Stomach smooth muscle (tissue), 2 donors: ENCODE results near the gene FIS1.

Experiments
- H3K27ac ChIP-seq: one replicate; pipeline ENCODE4 v1.7.0; 2013; ENCODE audit warnings: mild to moderate bottlenecking, low read length, inconsistent platforms
- H3K27me3 ChIP-seq, 2 donors: one replicate each; pipeline ENCODE4 v1.7.0; 2013; ENCODE audit warnings: low read length in 2 of 2; ENCODE audit not compliant: insufficient read depth in 2 of 2, control insufficient read depth in 1 of 2
- H3K36me3 ChIP-seq, 2 donors: one replicate each; pipeline ENCODE4 v1.7.0; 2013; ENCODE audit warnings: low read length in 2 of 2; ENCODE audit not compliant: control insufficient read depth in 2 of 2, insufficient read depth in 2 of 2
- H3K4me1 ChIP-seq: one replicate; pipeline ENCODE4 v1.7.0; 2013; ENCODE audit warnings: low read length; ENCODE audit not compliant: control insufficient read depth, insufficient read depth
- H3K4me3 ChIP-seq, 2 donors: one replicate each; pipeline ENCODE4 v1.7.0; 2013; ENCODE audit warnings: low read length in 2 of 2
- H3K9ac ChIP-seq, 2 donors: one replicate each; pipeline ENCODE4 v1.7.0; 2013; ENCODE audit warnings: low read length in 2 of 2, mild to moderate bottlenecking in 1 of 2
- H3K9me3 ChIP-seq, 2 donors: one replicate each; pipeline ENCODE4 v1.7.0; 2013; ENCODE audit warnings: low read length in 2 of 2; ENCODE audit not compliant: control insufficient read depth in 2 of 2
- donor health status: healthy.
- donor health status: Pancreatic carcinoma.

FIS1 gene

DNA sequence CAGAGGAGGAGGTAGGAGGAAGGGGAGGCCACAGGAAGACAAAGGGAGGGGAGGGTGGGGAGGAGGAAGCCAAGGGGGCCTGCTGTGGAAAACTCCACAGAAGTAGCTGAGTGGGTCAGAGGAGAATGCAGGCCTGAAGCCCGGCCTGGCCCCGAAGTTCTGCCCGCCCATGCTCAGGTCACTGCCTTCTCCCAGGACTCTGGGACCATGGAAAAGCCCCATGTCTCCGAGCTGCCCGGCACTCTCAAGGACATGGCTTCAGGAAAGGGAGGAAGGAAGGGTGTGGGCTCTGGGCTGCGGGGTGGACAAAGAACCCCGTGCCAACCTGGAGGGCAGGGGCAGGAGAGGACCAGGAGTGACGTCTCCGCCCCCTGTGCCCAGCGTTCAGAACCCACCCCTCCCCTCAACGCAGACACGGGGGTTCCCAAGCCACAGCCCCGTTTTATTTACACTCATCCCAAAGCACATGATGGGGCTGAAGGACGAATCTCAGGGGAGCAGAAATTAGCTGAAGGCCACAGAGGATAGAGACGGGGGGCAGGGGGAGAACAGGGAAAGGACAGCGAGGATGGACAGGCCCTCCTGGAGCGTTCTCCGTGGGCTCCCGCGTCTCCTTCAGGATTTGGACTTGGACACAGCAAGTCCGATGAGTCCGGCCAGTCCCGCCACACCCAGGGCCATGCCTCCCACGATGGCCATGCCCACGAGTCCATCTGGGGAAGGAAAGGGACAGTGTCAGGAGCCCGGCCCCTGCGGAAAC is 5.5 kb downstream of the FIS1 start:
- H3K27me3 ChIP-seq, result no peaks in the 10 kb centered on the region
- no peaks in the 10 kb centered on the region for H3K9me3 ChIP-seq
- peak overlapping the region; percentile 53 for H3K27ac ChIP-seq
- peaks cover 26% of the 10 kb centered on the region for H3K4me1 ChIP-seq
- H3K9ac ChIP-seq, result no peak overlapping the region
- no peak overlapping the region for H3K4me3 ChIP-seq
- peaks cover 17 to 18% of the 10 kb centered on the region in 2 donors for H3K36me3 ChIP-seq

DNA sequence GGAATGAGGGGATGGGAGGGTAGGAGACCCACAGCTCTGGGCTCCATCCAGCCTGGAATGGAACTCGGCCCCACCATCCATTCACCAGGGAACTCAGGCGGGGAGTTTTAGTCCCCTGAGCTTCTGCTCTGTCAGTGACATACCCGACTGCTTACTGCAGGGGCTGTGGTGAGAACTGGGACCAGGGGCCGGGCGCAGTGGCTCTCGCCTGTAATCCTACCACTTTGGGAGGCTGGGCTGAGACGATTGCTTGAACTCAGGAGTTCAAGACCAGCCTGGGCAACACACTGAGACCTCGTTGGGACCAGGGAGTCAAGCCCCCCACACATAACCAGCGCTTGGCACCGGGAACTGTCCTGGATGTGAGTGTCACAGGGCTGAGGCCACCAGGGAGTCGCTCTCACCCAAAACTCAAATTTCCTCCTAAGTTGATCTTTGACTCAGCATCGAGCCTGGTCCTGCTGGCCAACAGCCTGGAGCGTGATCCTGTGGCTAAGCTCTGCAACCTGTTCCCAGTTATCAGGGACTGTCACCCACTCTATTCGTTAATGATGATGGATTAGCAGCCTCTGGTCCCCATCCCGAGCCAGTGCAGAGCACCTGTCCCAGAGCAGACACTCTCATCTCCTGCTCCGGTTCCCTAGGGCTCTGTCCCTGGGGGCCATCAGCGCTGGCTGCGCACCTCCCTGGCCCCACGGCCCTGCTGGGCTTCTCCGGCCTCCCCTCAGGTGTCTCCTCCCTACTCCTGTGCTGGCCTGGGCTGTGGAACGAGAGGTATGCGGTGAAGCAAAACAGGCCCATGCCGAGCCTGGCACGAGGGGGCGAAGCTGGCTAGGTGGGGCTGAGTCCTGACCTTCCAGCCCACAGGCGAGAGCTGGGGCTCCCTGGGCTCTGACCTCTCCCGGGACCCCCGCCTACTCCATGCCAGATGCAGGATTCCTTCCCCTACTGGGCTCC is 6.4 kb downstream of the FIS1 start:
- Histone ChIP-seq H3K4me1 (peaks cover 17% of the 10 kb centered on the region), H3K27ac (peak overlapping the region; percentile 53), H3K36me3 (peaks cover 15 to 18% of the 10 kb centered on the region in 2 donors), H3K9ac (peak overlapping the region; percentile 33 to 55), H3K27me3 (no peaks in the 10 kb centered on the region), H3K9me3 (no peaks in the 10 kb centered on the region), H3K4me3 (peak overlapping the region in 1 of 2 donors; percentile 52)

DNA sequence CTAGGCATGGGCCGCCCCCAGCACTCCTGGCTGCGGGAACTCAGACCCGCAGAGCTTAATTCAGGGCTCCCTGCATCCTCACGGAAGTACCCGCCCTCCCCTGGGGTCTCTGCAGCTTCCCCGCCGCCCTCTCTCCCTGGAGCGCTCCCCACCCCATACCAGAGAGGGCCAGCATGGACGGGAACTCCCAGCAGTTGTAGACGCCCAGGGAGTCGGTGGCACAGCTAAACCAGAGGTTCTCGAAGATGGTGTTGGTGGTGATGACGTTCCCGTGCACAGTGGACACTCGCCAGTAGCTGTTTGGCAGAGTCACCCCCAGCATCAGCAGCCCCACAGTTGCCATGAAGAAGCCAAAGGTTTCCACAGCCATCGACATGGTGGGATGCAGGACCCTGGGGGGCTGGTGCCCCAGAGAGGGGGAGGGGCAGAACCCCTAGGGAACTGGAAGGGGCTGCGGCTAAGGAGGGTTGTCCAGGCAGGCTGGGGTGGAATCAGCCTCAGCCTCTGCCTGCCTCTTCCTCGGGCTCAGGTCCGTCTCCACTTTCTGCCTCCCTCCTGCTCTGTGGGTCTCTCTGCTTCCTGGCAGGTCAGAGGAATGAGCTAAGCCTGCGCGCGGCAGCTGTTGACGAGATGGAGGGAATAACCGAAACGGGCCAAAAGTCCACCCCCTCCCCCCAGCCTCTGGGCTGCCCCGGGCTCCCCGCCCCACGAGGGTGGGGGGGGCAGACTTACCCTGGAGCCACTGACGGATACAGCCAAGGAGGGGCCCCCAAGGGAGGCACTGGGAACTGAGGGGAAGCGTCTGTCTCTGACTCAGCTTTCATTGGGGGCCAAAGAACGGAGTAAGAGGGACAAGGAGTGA is 7.4 kb downstream of the FIS1 start, which contains the start of gene CLDN15:
Gene CLDN15, minus strand, starts transcription at position 597 of the 862 bp plus-strand sequence. Its CDS starts 221 bp downstream, at position 376.
- H3K27ac ChIP-seq, result peak within 1 kb of the TSS; percentile 53
- H3K9me3 ChIP-seq, result no peaks in the 10 kb centered on the region
- peaks cover 15% of the 10 kb centered on the region for H3K4me1 ChIP-seq
- H3K4me3 ChIP-seq, result peak within 1 kb of the TSS in 1 of 2 donors; percentile 54
- peaks cover 14 to 16% of the 10 kb centered on the region in 2 donors for H3K36me3 ChIP-seq
- H3K27me3 ChIP-seq, result no peaks in the 10 kb centered on the region
- peak within 1 kb of the TSS; percentile 46 to 55 for H3K9ac ChIP-seq

DNA sequence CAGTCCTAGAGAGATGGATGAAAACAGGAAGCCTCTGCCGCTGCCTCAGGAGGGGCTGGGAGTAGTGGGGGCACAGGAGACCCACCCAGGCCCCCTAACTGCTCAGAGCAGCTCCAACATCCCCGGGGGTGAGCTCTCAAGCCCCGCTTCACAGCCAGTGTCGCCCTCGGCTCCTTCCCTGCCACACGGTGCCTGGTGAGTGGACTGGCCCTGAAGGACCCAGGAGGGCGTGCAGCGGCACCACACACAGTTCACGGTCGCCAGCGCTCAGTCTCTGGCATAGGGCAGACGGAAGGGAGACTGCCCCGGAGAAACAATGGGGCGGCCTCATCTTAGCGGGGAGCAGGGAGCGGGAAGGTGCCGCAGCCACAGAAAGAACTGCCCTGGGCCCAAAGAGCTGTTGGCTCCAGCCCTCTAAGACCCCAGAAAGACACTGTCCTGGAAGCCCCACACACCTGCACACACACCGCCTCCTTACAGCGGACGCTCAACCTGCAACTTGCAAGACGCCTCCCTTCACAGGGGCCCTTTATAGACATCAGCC is 8.5 kb downstream of the FIS1 start:
- H3K27me3 ChIP-seq, result peaks cover 0 to 2% of the 10 kb centered on the region in 2 donors
- H3K9me3 ChIP-seq, result no peaks in the 10 kb centered on the region
- H3K4me1 ChIP-seq, result peaks cover 22% of the 10 kb centered on the region
- no peak overlapping the region for H3K4me3 ChIP-seq
- H3K36me3 ChIP-seq, result peaks cover 14 to 16% of the 10 kb centered on the region in 2 donors
- no peak overlapping the region for H3K9ac ChIP-seq
- H3K27ac ChIP-seq, result no peak overlapping the region

DNA sequence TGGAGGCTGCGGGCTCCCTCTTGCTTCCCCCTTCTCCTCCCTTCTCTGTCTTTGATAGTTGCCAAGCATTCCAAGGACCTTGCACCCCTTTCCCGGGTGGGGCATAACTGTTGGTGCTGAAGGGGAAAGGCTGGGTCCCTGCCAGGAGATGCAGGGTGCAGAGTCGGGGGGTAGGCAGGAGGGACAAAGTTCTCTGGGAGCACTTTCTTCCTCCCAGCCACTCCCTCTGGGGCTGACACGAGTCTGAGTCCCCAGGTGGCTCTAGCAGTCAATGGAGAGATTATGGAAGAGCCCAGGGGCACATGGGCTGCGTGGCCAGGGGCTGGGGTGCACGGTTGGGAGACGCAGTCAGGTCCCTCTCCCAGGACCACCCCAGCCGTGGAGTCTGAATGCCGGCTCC is 9.4 kb downstream of the FIS1 start:
- Histone ChIP-seq H3K36me3 (peaks cover 10 to 12% of the 10 kb centered on the region in 2 donors), H3K9ac (no peak overlapping the region), H3K4me3 (no peak overlapping the region), H3K27me3 (peaks cover 0 to 2% of the 10 kb centered on the region in 2 donors), H3K9me3 (no peaks in the 10 kb centered on the region), H3K27ac (no peak overlapping the region), H3K4me1 (peaks cover 22% of the 10 kb centered on the region)

DNA sequence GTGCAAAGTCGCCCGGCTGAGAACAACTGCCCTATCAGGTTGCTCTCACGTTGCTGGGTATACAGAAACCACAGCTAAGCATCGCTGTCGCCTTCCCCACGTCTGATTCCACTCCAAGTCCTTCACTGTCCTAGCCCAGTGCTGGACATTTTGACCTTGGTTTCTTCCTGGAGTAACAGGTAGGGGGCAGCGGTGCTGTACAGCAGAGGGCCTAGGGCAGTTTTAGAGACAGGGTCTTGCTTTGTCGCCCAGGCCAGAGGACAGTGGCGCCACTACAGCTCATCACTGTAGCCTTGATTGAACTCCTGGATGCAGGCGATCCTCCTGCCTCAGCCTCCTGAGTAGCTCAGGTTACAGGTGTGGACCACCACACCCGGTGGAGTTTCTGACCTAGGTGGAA is 9.8 kb downstream of the FIS1 start:
- H3K27me3 ChIP-seq, result peaks cover 0 to 2% of the 10 kb centered on the region in 2 donors
- H3K27ac ChIP-seq, result no peak overlapping the region
- peaks cover 22% of the 10 kb centered on the region for H3K4me1 ChIP-seq
- H3K9ac ChIP-seq, result no peak overlapping the region
- H3K9me3 ChIP-seq, result no peaks in the 10 kb centered on the region
- no peak overlapping the region for H3K4me3 ChIP-seq
- H3K36me3 ChIP-seq, result peaks cover 6 to 10% of the 10 kb centered on the region in 2 donors

DNA sequence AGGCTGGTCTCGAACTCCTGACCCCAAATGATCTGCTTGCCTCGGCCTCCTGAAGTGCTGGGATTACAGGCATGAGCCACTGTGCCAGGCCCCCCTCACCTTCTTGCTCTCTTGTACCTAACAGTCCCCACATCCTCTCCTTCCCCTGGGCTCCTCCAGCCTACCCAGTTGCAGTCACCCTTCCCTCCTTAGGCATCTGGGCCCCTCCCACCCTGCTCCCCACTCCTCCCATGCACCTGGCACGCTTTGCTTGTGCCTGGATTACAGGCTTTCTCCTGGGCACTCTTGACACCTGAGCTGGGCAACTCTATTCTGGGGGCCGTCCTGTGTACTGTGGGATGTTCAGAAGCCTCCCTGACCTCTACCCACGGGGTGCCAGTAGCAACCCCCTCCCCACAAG is 10.2 kb downstream of the FIS1 start:
- Histone ChIP-seq H3K4me1 (peaks cover 22% of the 10 kb centered on the region), H3K27me3 (peaks cover 0 to 2% of the 10 kb centered on the region in 2 donors), H3K36me3 (peaks cover 4 to 7% of the 10 kb centered on the region in 2 donors), H3K9ac (no peak overlapping the region), H3K9me3 (no peaks in the 10 kb centered on the region), H3K27ac (no peak overlapping the region), H3K4me3 (no peak overlapping the region)

DNA sequence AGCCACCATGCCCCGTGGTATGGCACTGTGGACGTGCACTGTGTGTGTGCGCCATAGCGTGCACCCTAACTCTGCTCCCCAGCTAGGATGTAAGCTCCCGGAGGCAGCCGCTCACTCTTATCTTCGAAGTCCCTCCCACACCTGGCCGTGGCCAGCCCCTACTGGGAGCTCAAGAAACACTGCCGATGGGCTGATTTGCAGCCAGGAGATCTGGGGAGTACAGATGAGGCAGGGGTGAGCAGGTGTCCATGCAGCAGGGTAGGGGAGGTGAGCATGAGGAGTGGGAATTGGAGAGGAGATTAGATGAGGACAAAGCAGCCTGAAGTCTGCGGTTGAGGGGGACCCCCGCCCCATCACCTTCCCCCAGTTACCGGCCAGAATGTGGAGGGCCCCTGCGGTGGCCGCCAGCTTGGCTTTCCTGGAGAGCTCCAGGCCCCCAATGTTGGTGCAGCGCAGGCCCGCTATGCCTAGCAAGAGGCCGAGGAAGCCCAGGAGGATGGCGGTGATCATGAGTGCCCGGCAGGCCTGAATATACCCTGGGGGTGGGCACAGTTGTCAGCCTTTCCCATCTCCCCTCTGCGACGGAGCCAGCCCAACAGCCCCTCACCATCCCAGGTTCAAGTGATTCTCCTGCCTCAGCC is 10.9 kb downstream of the FIS1 start:
- Histone ChIP-seq H3K4me3 (no peak overlapping the region), H3K36me3 (peaks cover 4 to 5% of the 10 kb centered on the region in 2 donors), H3K27me3 (peaks cover 0 to 2% of the 10 kb centered on the region in 2 donors), H3K4me1 (peaks cover 22% of the 10 kb centered on the region), H3K9me3 (no peaks in the 10 kb centered on the region), H3K27ac (no peak overlapping the region), H3K9ac (no peak overlapping the region)

DNA sequence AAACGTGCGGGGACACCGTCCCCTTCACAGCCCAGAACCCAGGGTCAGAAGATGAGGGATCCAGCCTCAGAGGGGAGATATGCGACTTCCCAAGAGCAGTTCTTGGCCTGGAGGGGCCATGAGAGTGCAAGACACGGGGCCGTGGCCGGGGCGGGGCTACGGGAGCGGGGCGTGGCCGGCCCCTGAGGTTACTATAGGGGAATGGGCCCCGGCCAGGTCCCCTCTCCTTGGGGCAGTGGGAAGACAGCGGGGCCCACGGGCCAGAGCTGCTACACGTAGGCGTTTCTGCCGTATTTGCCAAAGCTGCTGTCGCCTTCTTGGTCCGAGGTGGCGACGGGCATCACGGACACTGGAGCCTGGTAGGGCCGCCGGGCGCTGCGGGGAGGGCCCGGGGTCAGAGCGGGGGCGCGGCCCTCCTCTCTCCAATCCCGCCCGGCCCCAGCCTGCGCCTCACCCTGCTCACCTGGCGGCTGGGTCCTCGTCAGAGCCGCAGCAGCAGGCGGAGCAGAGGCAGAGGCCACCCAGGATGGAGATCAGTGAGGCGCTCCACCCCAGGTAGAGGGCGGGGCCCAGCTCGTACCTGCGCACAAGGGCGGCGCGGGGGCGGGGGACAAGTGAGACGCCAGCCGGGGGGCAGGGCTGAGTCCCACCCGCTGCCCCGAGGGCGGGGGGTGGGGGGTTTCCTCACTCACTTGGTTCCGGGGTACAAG is 12.6 kb downstream of the FIS1 start:
- Histone ChIP-seq H3K36me3 (peaks cover 0 to 10% of the 10 kb centered on the region in 2 donors), H3K9ac (no peak overlapping the region), H3K4me1 (peaks cover 12% of the 10 kb centered on the region), H3K4me3 (no peak overlapping the region), H3K27ac (no peak overlapping the region), H3K27me3 (peaks cover 0 to 2% of the 10 kb centered on the region in 2 donors), H3K9me3 (no peaks in the 10 kb centered on the region)
